Islet of Langerhans (tissue), 1 donor: ENCODE results near the gene GRIN2C.
A peak's percentile ranks its signal among the peaks of the same experiment; 100 is the strongest.
"Not testable (repeated sequence)": the region's sequence is repeated elsewhere in the genome, so short reads cannot be mapped to it uniquely, and the experiment has no call there.

ENCODE experiments used
- FAIRE-seq: peaks from one replicate; lab custom pipeline; 2011; peaks lifted over from hg19 to GRCh38; lab: Jason Lieb, UNC

The GRIN2C gene

DNA sequence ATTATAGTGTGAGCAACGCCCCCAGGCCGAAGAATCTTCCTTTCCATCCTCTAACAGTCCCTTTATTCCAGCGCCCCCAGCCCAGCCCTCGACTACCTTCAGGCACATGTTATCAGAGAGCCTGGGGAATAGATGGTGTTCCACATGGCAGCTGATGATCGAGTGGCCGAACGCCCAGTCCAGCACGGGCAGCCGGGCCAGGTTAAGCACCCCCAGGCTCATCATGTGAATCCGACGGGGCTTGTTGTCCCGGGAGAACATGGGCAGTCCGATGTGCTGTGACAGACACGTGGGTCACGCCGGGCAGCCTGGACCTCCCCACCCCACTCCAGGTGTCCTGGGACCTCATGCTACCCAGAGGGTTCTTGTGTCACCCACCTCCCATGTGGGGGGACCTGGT lies 19.6 kb upstream of the GRIN2C start:
- FAIRE-seq = no peak

DNA sequence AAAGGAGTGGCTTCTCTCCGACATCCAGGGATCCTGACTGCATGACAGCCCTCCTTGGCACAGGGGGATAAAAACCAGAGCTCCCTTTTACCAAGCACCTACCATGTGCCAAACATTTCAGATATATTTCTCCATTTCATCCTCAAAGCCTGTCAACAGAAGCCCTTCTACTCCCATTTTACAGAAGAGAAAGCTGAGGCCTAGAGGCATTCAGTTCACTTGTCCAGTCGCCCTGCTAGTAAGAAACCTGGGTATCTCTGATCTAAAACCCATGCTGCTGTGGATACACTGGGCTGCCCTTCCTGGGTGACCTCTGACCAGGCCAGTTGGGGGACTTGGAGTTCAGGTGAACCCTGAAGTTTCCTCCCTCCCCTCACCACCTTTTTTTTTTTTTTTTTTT lies 19.0 kb upstream of the GRIN2C start:
- FAIRE-seq = no peak

- no peak for FAIRE-seq
Measured at GRCh38 chr17:74877592-74878548, 18.2 kb upstream of the GRIN2C start.

DNA sequence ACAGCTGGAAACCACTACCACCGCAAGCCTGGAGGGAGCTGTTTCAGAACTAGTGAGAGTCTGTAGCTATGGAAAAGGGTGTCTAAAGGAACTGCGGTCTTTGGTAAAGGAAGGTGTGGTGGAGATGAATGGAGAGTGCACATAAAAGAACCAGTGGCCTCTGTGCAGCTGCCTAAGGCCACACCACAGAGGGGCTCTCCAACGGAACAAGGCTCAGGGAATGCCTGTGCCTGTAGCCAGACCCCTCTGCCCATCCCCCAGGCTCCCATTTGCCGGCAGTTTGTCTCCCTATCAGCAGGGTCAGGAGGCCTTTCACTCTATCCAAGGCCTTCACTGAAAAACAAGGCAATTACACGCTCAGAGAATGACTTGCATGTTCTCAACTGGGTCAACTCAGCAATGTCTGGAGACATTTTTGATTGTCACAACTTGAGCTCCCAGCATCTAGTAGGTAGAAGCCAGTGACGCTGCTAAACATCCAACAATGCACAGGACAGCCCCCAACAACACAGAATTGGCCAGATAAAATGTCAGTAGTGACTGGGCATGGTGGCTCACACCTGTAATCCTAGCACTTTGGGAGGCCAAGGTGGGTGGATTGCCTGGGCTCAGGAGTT lies 16.4 kb upstream of the GRIN2C start:
- FAIRE-seq = no peak

DNA sequence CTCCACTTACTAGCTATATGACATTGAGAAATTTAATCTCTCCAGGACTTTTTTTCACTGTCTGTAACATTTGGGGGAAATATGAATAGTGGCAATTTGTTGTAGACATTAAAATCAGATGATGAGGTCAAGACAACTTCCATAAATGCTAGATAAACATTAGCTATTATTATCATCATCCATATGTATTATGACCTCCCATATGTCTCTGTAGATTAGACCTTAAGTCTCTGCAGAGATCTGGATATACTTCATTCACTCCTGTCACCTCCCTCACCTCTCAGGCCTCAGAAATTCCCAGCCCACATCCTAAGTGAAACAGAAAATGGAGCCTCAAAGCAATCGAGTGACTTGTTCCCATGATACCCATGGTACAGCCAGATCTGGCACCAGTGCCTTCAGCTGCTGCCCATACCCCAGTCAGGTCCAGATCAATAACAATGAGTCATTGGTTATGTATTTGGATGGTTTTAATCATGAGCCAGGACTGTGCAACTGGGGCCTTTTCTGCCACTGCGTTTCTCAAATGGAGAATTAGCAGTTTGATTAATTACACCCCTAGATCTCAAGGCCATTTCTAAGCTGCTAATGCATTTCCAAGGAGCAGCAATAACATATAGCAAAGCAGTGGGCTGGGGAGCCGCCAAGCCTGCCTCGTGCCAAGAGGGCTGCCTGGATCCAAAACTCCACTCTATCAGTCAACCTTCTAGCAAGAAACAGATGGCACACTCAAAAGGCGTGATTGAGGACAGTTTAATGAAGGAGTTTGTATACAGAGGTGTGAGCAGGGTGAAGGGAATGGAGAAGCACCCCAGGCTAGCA lies 15.7 kb upstream of the GRIN2C start:
- FAIRE-seq = no peak

GRCh38 chr17:74874615-74875037 lies 14.9 kb upstream of the GRIN2C start:
- FAIRE-seq = no peak

DNA sequence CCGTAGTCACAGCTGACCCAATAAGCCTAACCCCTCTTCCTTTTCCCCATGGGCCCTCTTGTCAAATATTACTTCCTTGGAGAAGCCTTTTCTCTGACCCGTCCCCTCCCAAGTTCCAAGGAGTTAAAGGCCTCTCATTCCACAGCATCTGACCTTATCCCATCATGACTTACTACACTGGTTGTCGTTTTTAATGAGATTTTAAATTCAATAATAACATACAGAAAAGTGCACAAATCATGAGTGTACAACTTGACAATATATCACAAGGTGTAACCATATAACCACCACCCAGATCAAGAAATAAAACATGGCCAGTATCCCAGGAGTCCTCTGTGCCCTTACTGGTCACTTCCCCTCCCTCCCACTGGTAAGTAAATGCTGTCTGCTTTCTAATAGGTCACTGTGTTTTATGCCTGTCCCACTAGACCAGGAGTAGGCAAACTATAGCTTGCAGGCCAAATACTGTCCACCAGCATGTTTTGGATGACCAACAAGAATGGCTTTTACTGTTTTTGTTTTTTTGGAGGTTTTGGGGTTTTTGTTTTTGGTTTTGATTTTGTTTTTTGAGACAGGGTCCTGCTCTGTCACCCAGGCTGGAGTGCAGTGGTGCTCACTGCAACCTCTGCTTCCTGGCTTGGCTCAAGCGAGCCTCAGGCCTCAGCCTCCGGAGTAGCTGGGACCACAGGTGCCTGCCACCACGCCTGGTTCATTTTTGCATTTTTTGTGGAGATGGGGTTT lies 14.4 kb upstream of the GRIN2C start:
- FAIRE-seq = no peak

DNA sequence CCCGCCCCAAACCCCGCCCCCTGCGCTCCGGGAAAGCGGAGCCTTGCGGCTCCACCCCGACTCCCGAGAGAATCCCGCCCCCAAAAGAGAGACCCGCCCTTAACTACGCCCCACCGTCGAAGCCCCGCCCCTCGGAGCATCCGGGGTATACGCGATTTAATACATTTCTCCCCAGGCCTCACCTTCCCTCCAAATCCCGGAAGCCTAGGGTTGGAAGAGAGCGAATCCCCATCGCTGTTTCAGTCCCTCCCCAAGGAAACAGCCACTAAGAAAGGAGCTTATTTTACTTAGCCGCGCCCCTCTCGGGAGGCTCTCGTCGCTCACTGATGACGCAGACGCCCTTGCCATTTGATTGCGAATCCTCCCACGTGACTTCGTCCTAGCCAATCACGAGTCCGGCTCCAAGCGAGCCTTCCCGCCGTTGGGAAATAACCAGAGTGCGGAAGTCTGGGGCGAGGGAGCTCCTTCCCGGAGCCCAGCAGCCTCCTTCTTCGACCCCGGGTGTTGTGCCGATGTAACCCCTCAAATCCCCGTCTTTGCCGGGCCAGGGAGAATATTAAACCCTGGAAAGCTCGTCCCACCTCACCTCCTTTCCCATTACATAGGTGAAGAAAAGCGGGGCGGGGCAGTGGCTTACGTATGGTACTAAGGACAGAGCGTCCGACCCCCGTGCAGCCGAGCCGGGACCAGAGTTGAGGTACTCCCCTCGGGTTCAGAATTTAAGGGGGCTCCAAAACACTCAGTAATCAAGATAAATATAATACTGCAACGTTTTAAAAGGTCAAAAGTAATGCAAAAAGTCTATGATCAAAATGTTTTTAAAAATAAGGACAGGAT lies 13.6 kb upstream of the GRIN2C start:
- FAIRE-seq = peak; percentile 74

DNA sequence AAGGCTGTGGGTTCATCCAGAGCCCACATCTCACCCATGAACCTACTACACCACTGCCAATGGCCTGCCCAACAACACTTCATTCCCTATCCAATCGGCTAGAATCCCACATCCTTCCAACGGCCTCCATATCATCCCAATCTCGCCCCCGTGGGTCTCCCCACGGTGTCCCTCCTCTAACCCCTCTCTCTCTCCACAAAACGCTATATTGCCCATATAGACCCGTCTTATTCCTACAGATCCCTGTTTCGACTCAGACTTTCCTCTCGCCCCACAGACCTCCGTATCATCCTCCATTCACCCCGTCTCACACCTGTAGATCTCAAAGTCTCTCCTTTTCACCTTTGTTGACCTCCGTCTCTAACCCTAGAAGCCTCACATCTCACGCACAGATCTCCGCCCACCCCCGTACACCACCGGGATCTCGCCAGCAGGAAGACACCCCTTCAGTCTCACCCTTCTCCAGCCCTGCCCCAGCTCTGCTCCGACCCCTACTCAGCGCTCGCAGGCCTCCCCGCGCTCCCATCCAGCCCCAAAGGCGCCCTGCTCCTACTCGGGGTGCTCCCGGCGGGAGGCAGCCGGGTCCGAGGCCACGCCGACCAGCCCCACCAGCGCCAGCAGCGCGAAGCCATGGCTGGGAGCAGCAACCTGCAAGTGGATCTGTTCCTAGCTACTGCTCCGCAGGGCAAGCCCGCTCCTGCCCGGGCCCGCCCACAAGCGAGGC lies 12.8 kb upstream of the GRIN2C start, which contains the start of gene FDXR:
Gene FDXR (minus strand): TSS at position 682 of the 724 bp plus-strand sequence. CDS start 50 bp downstream, at position 632.
- no peak for FAIRE-seq

GRCh38 chr17:74871356-74872076 lies 11.8 kb upstream of the GRIN2C start:
- FAIRE-seq = no peak

GRCh38 chr17:74870512-74870911 lies 10.8 kb upstream of the GRIN2C start:
- FAIRE-seq = no peak

- FAIRE-seq = not testable (repeated sequence)
Measured at GRCh38 chr17:74870028-74870427, 10.3 kb upstream of the GRIN2C start.

- no peak for FAIRE-seq
Measured at GRCh38 chr17:74868908-74869255, 9.2 kb upstream of the GRIN2C start.

GRCh38 chr17:74868251-74868907 lies 8.7 kb upstream of the GRIN2C start:
- FAIRE-seq = no peak

GRCh38 chr17:74866198-74866835 lies 6.6 kb upstream of the GRIN2C start:
- no peak for FAIRE-seq

DNA sequence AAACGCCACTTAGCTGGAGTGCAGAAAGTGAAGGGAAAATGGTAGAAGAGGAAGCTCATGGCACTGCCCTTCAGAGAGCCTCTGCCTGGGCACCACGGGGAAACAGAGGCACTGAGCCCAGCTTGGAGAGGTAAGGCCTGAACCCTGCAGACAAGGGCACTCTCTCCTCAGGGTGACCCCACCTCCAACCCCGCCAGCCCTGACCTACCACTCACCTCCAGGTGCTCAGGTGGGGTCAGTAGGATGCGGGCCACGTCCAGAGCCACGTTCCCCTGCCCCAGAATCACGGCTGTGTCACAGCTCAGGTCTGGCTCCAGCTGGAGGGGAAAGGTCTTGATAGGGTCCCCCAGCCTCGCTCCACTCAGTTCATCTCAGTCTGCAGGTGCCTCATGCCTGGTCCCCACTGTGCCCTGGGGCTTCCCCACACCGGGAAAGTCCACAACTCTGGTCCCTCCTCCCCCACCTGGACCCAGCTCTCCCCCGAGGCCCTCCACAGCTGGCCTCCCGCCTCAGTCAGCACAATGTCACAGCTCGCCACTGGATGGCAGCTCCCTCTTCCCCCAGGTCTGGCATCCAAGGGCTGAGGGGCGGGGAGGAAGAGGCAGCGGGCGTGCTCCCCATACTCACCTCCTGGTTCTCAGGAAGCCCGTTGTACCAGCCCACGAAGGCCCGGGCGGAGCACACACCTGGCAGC lies 6.0 kb upstream of the GRIN2C start:
- no peak for FAIRE-seq

GRCh38 chr17:74864866-74865395 lies 5.2 kb upstream of the GRIN2C start:
- FAIRE-seq = no peak
